ENCODE data around the gene PRKCA. TPM values are rescaled to one million over a fixed set of nuclear protein-coding genes. Genes with fewer than 3 reads are reported as not detected.
A peak's percentile ranks its signal among the peaks of the same experiment; 100 is the strongest.

PRKCA gene
- total RNA-seq, 4 donors from 2014 or later: 55.8 to 90.7 (median 66.7) TPM

DNA sequence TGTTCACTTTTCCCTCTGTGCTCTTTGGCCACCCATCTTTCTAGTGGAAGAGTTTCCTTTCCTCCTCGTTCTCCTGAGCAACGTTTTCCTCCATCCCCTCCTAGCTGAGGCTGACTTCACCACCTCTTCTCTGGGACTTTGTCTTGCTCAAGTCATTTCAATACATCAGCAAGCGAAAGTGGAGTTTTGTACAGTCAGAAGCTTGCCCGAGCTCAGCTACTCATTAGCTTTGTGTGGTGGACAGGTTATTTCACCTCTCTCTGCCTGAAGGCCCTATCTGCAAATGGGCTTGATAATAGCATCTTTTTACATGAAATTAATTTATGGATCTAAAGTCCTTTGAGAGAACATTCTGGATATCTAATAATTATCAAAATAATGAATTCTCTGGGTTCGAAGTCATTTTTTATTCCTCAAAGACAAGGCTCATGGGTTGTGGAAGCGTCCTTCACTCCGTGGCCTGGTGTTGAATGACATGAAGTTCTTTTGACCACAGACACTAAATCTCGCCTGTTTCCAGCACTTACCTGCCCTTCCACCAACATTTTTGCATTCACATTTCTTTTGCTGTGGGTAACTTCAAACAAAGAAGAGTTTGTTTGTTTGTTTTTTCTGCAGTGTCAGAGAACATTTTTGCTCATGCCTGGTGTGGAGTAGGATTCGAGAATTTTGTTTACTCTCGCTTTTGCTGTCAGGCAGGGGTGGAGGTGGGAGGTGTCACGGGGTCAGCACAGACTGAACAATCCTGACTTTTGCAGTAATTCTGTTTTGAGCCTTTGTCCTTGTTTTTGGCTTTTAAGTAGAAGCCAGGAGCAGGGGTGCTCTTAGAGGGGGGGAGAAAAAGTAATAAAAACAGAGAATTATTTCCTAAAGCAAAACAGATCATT lies 377.5 kb downstream of the PRKCA start:
- TF ChIP-seq EP300 (IDR thresholded peaks at IDR 0.05): peak; percentile 61 to 72
- TF ChIP-seq, protein P1, sequence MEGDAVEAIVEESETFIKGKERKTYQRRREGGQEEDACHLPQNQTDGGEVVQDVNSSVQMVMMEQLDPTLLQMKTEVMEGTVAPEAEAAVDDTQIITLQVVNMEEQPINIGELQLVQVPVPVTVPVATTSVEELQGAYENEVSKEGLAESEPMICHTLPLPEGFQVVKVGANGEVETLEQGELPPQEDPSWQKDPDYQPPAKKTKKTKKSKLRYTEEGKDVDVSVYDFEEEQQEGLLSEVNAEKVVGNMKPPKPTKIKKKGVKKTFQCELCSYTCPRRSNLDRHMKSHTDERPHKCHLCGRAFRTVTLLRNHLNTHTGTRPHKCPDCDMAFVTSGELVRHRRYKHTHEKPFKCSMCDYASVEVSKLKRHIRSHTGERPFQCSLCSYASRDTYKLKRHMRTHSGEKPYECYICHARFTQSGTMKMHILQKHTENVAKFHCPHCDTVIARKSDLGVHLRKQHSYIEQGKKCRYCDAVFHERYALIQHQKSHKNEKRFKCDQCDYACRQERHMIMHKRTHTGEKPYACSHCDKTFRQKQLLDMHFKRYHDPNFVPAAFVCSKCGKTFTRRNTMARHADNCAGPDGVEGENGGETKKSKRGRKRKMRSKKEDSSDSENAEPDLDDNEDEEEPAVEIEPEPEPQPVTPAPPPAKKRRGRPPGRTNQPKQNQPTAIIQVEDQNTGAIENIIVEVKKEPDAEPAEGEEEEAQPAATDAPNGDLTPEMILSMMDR (IDR thresholded peaks at IDR 0.05): no peak
- Histone ChIP-seq H3K36me3 (peaks cover 0 to 7% (median 0%) of the 10 kb centered on the region in 3 donors), H3K4me1 (peaks cover 0 to 24% (median 10%) of the 10 kb centered on the region in 4 donors), H3K27ac (peak overlapping the region; percentile 62 to 84 (median 72)), H3K9me3 (peaks cover 0 to 3% (median 0%) of the 10 kb centered on the region in 4 donors), H3K4me3 (no peak overlapping the region), H3K27me3 (no peaks in the 10 kb centered on the region)
- WGBS, 2 donors: 59 to 68% methylated on average over 11 of the region's 11 CpGs
- DNase-seq (ENCODE audit: low spot score in 2 of 2): peak in 1 of 2 donors; percentile 29

DNA sequence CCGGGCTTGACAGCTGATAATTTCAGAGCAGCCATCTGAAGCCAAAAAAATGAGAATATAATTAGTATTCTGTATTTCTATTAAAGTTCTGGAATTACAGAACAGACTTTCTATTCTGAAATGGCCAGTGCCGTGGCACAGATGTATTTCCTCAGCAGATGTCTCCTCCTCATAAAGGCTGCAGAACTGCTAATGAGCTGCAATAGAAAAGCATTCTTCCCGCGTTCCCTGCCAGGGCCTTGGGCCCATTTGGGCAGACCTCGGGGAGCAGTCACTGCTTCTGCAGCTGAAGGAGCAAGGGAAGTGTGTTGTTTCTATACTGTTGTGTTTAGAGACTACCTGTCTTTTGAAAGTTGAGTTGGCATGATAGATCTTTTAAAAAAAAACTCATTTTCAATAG lies 379.9 kb downstream of the PRKCA start:
- H3K27ac ChIP-seq: peak overlapping the region in 3 of 4 donors; percentile 1 to 84 (median 79)
- WGBS, 2 donors: 39 to 44% methylated on average over 5 of the region's 5 CpGs
- H3K9me3 ChIP-seq: peaks cover 0 to under 1% (median 0%) of the 10 kb centered on the region in 4 donors
- H3K4me3 ChIP-seq: no peak overlapping the region
- peaks cover 0 to 7% (median 0%) of the 10 kb centered on the region in 3 donors for H3K36me3 ChIP-seq
- DNase-seq (ENCODE audit: low spot score in 2 of 2): no peak
- peaks cover 0 to 34% (median 10%) of the 10 kb centered on the region in 4 donors for H3K4me1 ChIP-seq
- TF ChIP-seq EP300 (IDR thresholded peaks at IDR 0.05): no peak
- no peak for TF ChIP-seq POLR2A (IDR thresholded peaks at IDR 0.05)
- TF ChIP-seq, protein P1 (IDR thresholded peaks at IDR 0.05): no peak
- no peaks in the 10 kb centered on the region for H3K27me3 ChIP-seq

- Histone ChIP-seq H3K4me1 (peaks cover 0 to 51% (median 14%) of the 10 kb centered on the region in 4 donors), H3K27me3 (no peaks in the 10 kb centered on the region), H3K36me3 (peaks cover 0 to 12% (median 0%) of the 10 kb centered on the region in 3 donors), H3K4me3 (no peak overlapping the region), H3K27ac (peak overlapping the region in 2 of 4 donors; percentile 65 to 84), H3K9me3 (no peaks in the 10 kb centered on the region)
- DNase-seq (ENCODE audit: low spot score in 2 of 2): no peak
- 83 to 88% methylated on average over 2 of the region's 2 CpGs for WGBS, 2 donors
- TF ChIP-seq EP300 (IDR thresholded peaks at IDR 0.05) (no peak), POLR2A (IDR thresholded peaks at IDR 0.05) (no peak)
- TF ChIP-seq, protein P1 (IDR thresholded peaks at IDR 0.05): no peak
Measured at GRCh38 chr17:66684261-66684660, 381.8 kb downstream of the PRKCA start.

DNA sequence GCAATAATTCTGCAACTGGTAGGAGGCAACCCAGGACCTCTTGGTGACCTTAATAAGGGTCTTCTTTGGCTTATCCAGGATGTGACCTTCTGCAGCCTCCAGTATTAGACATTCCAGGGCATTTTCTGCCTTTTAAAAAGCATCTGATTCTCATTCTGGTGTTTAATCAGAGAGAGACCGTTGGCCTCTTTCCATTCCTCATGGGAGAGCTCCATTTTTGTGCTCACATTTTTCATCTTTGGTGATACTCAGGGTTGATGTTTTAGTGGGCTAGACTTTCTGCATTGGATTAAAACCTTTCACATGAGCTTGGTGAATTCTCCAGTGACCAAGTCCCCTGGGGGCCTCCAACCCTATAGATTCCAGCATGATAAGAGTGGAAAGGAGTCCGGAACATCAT lies 382.3 kb downstream of the PRKCA start:
- DNase-seq (ENCODE audit: low spot score in 2 of 2): no peak
- 61 to 69% methylated on average over 2 of the region's 2 CpGs for WGBS, 2 donors
- H3K36me3 ChIP-seq: peaks cover 0 to 12% (median 0%) of the 10 kb centered on the region in 3 donors
- no peak overlapping the region for H3K4me3 ChIP-seq
- H3K27ac ChIP-seq: peak overlapping the region in 2 of 4 donors; percentile 65 to 84
- no peaks in the 10 kb centered on the region for H3K27me3 ChIP-seq
- TF ChIP-seq POLR2A (IDR thresholded peaks at IDR 0.05) (no peak), EP300 (IDR thresholded peaks at IDR 0.05) (no peak)
- TF ChIP-seq, protein P1 (IDR thresholded peaks at IDR 0.05): no peak
- H3K9me3 ChIP-seq: no peaks in the 10 kb centered on the region
- H3K4me1 ChIP-seq: peaks cover 0 to 56% (median 14%) of the 10 kb centered on the region in 4 donors

- DNase-seq (ENCODE audit: low spot score in 2 of 2): no peak
- TF ChIP-seq EP300 (IDR thresholded peaks at IDR 0.05) (no peak), POLR2A (IDR thresholded peaks at IDR 0.05) (no peak)
- TF ChIP-seq, protein P1 (IDR thresholded peaks at IDR 0.05): no peak
- 93 to 94% methylated on average over 6 of the region's 6 CpGs for WGBS, 2 donors
Measured at GRCh38 chr17:66686601-66687000, 384.2 kb downstream of the PRKCA start.

More at GRCh38 chr17:66686601-66687000, 384.2 kb downstream of the PRKCA start:
- Histone ChIP-seq H3K4me3 (no peak overlapping the region), H3K9me3 (no peaks in the 10 kb centered on the region), H3K27ac (peak overlapping the region in 2 of 4 donors; percentile 8 to 84), H3K36me3 (peaks cover 0 to 12% (median 0%) of the 10 kb centered on the region in 3 donors), H3K27me3 (no peaks in the 10 kb centered on the region), H3K4me1 (peaks cover 0 to 58% (median 6%) of the 10 kb centered on the region in 4 donors)
